K562 (cell line): ENCODE measurements around the gene PHF1. TPM values are rescaled to one million over a fixed set of nuclear protein-coding genes. Genes with fewer than 3 reads are reported as not detected.

ENCODE experiments used
- BHLHE40 ChIP-seq: IDR thresholded peaks from 2 replicates; pipeline ENCODE4 v1.6.1; 2011; ENCODE audit warnings: low read length, improper control_type of control experiment
- CBX1 ChIP-seq: sonication (generic); IDR thresholded peaks from 2 replicates; pipeline ENCODE4 v1.6.1; 2016; ENCODE audit warnings: antibody characterized with exemption, low read depth, mild to moderate bottlenecking
- DDX20 ChIP-seq: fragments of 450-650 bp; IDR thresholded peaks from 2 replicates; pipeline ENCODE4 v1.6.1; 2016; ENCODE audit warnings: missing genetic modification characterization, low read depth, mild to moderate bottlenecking, missing compliant biosample characterization, moderate library complexity
- ETV5 ChIP-seq: sonication (generic); formaldehyde crosslinking; IDR thresholded peaks from 2 replicates; pipeline ENCODE4 v1.4.0; 2020; ENCODE audit warnings: low read depth, mild to moderate bottlenecking, missing genetic modification reagents
- EZH2 ChIP-seq: IDR thresholded peaks from 2 replicates; pipeline ENCODE4 v1.6.1; 2012; ENCODE audit warnings: low read depth, mild to moderate bottlenecking, inconsistent platforms, low read length, borderline replicate concordance
- HLTF ChIP-seq: fragments of 450-650 bp; IDR thresholded peaks from 2 replicates; pipeline ENCODE4 v1.6.1; 2016
- LEF1 ChIP-seq: fragments of 450-650 bp; IDR thresholded peaks from 2 replicates; pipeline ENCODE4 v1.6.1; 2016; ENCODE audit warnings: mild to moderate bottlenecking
- MBD2 ChIP-seq: sonication (generic); IDR thresholded peaks from 2 replicates; pipeline ENCODE4 v1.6.1; 2016; ENCODE audit warnings: low read depth, borderline replicate concordance
- NR4A1 ChIP-seq, 2 experiments: fragments of 250-450 bp in 1 of 2; fragments of 450-650 bp in 1 of 2; sonication (Bioruptor Pico) in 1 of 2; IDR thresholded peaks; 2 replicates each; pipeline versions ENCODE4 v1.4.0 to v1.6.1; 2016 to 2020; ENCODE audit warnings: mild to moderate bottlenecking in 2 of 2, missing compliant biosample characterization in 1 of 2, missing genetic modification characterization in 1 of 2, moderate library complexity in 1 of 2
- RBFOX2 ChIP-seq: fragments of 200-400 bp; formaldehyde crosslinking; IDR thresholded peaks from 2 replicates; pipeline ENCODE4 v1.6.1; 2017; ENCODE audit warnings: low read depth, mild to moderate bottlenecking, low read length, moderate library complexity
- SP1 ChIP-seq: sonication (generic); formaldehyde crosslinking; IDR thresholded peaks from 2 replicates; pipeline ENCODE4 v1.8.1; 2022; ENCODE audit warnings: mild to moderate bottlenecking, missing genetic modification reagents
- SUPT5H ChIP-seq: fragments of 450-650 bp; IDR thresholded peaks from 2 replicates; pipeline ENCODE4 v1.6.1; 2016
- TAF9B ChIP-seq: fragments of 450-650 bp; IDR thresholded peaks from 2 replicates; pipeline ENCODE4 v1.6.1; 2018; ENCODE audit warnings: mild to moderate bottlenecking; ENCODE audit not compliant: partially characterized antibody
- polyA plus RNA-seq, 8 experiments: library from polyadenylated mRNA; depleted of rRNA in 4 of 8; stranded (reverse) in 5 of 8; unstranded in 3 of 8; fragments of >200 nt; fragmentation: Nextera tagmentation in 2 of 8; fragmentation: Illumina TruSeq in 1 of 8; extraction: Ambion mirVana in 2 of 8; extraction: Trizol in 1 of 8; gene quantifications; 2 replicates each; pipeline versions ENCODE4 v1.2.1 to v1.2.3, GENCODE V29; 2011 to 2014; ENCODE audit warnings: inconsistent platforms in 1 of 8, missing spikeins in 1 of 8
- total RNA-seq, 7 experiments: library from RNA; depleted of rRNA in 6 of 7; stranded (reverse); fragments of >200 nt in 6 of 7; fragmentation: Illumina TruSeq in 2 of 7; extraction: Trizol in 2 of 7; gene quantifications; 2 replicates each; pipeline versions ENCODE4 v1.2.1 to v1.2.3, GENCODE V29; 2011 to 2021; ENCODE audit warnings: low replicate concordance in 1 of 7
- TF ChIP-seq, protein P1 (sequence below): fragments of 250-450 bp; sonication (Bioruptor Pico); IDR thresholded peaks from 2 replicates; pipeline ENCODE4 v1.6.1; 2021; ENCODE audit warnings: mild to moderate bottlenecking
- TF ChIP-seq, protein P2 (sequence below): sonication (generic); formaldehyde crosslinking; IDR thresholded peaks from 2 replicates; pipeline ENCODE4 v1.8.1; 2022; ENCODE audit warnings: missing genetic modification reagents
- TF ChIP-seq, protein P3 (sequence below): fragments of 250-450 bp; sonication (Bioruptor Pico); IDR thresholded peaks from 2 replicates; pipeline ENCODE4 v1.9.0; 2021; ENCODE audit warnings: mild to moderate bottlenecking, inconsistent platforms
- TF ChIP-seq, protein P4 (sequence below): sonication (generic); formaldehyde crosslinking; IDR thresholded peaks from 2 replicates; pipeline ENCODE4 v1.8.0; 2022; ENCODE audit warnings: mild to moderate bottlenecking, low read depth, missing genetic modification reagents
- TF ChIP-seq, protein P5 (sequence below): fragments of 450-650 bp; IDR thresholded peaks from 2 replicates; pipeline ENCODE4 v1.7.1; 2018; ENCODE audit warnings: mild to moderate bottlenecking, low read depth; ENCODE audit not compliant: partially characterized antibody

PHF1 gene
- total and polyA plus RNA-seq, 9 of the 15 experiments (the other 6 are each of a cell fraction or from before 2014, with no cell fraction given): 3.7 to 64.2 (median 33.7) TPM

DNA sequence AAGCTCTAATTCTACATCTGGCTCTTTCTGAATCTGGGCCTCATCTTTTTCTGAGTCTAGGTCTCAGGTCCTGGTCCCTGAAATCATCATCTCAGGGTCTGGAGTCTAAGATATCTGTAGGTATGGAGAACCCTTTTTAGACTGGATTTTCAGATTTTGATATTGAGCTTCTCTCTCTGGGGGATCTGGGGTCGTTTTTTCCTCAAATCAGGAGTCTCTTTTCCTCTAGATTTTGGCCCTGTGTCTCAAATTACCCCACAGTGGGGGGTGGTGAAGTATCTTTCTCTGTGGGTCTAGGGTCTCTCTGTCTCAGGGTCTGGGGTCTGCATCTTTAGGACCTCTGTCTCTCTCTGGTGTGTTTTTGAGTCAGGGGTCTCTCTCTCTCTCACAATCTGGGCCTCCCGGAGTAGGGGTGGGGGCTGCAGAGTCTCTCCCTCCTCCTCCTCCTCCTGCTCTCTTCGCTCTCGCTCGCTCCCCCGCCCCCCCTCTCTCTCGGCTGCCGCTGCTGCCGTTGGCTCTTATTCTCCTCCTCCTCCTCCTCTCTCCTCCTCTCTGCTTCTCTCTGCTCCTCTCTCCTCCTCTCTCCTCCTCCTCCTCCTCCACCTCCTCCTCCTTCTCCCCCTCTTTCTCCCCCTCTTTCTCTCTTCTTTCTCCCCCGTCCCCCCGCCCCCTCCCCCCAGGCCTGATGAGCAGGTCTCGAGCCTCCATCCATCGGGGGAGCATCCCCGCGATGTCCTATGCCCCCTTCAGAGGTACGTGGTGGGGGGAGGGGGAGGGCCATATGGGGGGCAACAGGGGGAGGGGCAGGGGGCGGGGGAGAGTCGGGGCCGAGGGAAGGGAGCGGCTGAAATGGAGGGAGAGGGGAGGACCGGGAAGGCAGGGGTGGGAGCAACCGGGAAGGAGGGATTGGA lies 9.0 kb downstream of the PHF1 start, which contains the start of gene SYNGAP1 (continued):
- no peak for TF ChIP-seq ETV5 (CRISPR knock-in tag)
- TF ChIP-seq DDX20: no peak
- TF ChIP-seq, protein P1, sequence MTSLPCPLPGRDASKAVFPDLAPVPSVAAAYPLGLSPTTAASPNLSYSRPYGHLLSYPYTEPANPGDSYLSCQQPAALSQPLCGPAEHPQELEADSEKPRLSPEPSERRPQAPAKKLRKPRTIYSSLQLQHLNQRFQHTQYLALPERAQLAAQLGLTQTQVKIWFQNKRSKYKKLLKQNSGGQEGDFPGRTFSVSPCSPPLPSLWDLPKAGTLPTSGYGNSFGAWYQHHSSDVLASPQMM (CRISPR knock-in tag): no peak
- TF ChIP-seq, protein P2, sequence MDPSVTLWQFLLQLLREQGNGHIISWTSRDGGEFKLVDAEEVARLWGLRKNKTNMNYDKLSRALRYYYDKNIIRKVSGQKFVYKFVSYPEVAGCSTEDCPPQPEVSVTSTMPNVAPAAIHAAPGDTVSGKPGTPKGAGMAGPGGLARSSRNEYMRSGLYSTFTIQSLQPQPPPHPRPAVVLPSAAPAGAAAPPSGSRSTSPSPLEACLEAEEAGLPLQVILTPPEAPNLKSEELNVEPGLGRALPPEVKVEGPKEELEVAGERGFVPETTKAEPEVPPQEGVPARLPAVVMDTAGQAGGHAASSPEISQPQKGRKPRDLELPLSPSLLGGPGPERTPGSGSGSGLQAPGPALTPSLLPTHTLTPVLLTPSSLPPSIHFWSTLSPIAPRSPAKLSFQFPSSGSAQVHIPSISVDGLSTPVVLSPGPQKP (CRISPR knock-in tag): no peak
- no peak for TF ChIP-seq TAF9B
- no peak for TF ChIP-seq MBD2
- 0 out of 2 replicates have a peak, but pooled peaks have one; percentile 20 for TF ChIP-seq HLTF
- TF ChIP-seq, protein P3, sequence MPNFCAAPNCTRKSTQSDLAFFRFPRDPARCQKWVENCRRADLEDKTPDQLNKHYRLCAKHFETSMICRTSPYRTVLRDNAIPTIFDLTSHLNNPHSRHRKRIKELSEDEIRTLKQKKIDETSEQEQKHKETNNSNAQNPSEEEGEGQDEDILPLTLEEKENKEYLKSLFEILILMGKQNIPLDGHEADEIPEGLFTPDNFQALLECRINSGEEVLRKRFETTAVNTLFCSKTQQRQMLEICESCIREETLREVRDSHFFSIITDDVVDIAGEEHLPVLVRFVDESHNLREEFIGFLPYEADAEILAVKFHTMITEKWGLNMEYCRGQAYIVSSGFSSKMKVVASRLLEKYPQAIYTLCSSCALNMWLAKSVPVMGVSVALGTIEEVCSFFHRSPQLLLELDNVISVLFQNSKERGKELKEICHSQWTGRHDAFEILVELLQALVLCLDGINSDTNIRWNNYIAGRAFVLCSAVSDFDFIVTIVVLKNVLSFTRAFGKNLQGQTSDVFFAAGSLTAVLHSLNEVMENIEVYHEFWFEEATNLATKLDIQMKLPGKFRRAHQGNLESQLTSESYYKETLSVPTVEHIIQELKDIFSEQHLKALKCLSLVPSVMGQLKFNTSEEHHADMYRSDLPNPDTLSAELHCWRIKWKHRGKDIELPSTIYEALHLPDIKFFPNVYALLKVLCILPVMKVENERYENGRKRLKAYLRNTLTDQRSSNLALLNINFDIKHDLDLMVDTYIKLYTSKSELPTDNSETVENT: 0 out of 2 replicates have a peak, but pooled peaks have one; percentile 27
- TF ChIP-seq SP1 (CRISPR knock-in tag): no peak
- no peak for TF ChIP-seq RBFOX2
- TF ChIP-seq NR4A1 (CRISPR knock-in tag; IDR thresholded peaks at IDR 0.05): 0 out of 2 replicates have a peak, but pooled peaks have one; percentile 16
- TF ChIP-seq NR4A1 (tag; IDR thresholded peaks at IDR 0.05): no peak
- TF ChIP-seq EZH2: no peak
- TF ChIP-seq BHLHE40: no peak
- TF ChIP-seq SUPT5H: 0 out of 2 replicates have a peak, but pooled peaks have one; percentile 27
- TF ChIP-seq, protein P4, sequence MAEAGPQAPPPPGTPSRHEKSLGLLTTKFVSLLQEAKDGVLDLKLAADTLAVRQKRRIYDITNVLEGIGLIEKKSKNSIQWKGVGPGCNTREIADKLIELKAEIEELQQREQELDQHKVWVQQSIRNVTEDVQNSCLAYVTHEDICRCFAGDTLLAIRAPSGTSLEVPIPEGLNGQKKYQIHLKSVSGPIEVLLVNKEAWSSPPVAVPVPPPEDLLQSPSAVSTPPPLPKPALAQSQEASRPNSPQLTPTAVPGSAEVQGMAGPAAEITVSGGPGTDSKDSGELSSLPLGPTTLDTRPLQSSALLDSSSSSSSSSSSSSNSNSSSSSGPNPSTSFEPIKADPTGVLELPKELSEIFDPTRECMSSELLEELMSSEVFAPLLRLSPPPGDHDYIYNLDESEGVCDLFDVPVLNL (CRISPR knock-in tag): no peak
- TF ChIP-seq LEF1: 0 out of 2 replicates have a peak, but pooled peaks have one; percentile 25
- TF ChIP-seq CBX1: no peak
- TF ChIP-seq, protein P5, sequence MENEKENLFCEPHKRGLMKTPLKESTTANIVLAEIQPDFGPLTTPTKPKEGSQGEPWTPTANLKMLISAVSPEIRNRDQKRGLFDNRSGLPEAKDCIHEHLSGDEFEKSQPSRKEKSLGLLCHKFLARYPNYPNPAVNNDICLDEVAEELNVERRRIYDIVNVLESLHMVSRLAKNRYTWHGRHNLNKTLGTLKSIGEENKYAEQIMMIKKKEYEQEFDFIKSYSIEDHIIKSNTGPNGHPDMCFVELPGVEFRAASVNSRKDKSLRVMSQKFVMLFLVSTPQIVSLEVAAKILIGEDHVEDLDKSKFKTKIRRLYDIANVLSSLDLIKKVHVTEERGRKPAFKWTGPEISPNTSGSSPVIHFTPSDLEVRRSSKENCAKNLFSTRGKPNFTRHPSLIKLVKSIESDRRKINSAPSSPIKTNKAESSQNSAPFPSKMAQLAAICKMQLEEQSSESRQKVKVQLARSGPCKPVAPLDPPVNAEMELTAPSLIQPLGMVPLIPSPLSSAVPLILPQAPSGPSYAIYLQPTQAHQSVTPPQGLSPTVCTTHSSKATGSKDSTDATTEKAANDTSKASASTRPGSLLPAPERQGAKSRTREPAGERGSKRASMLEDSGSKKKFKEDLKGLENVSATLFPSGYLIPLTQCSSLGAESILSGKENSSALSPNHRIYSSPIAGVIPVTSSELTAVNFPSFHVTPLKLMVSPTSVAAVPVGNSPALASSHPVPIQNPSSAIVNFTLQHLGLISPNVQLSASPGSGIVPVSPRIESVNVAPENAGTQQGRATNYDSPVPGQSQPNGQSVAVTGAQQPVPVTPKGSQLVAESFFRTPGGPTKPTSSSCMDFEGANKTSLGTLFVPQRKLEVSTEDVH: no peak
